ENCODE measurements around the gene FAM13A. TPM values are rescaled to one million over a fixed set of nuclear protein-coding genes. Genes with fewer than 3 reads are reported as not detected.

Gene FAM13A
- total and polyA plus RNA-seq, 2 donors (not counting 3 experiments of a cell fraction or from before 2014, with no cell fraction given), result 3.3 to 10.5 TPM

DNA sequence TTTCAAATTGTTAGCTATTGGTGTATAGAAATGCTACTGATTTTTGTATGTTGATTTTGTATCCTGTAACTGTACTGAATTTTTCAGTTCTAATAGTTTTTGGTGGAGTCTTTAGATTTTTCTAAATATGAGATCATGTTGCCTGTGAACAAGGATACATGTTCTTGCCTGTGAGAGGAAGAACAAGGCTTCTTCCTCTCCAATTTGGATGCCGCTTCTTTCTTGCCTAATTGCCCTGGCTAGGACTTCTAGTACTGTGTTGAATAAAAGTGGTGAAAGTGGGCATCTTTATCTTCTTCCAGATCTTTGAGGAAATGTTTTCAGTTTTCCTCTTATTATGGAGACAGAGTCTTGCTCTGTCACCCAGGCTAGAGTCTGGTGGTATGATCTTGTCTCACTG, 343.2 kb downstream of the FAM13A start:
- Histone ChIP-seq H3K79me2 (ENCODE audit: control insufficient read depth, insufficient read depth, low read length) (no peaks in the 10 kb centered on the region), H3K9me1 (replicated peaks; ENCODE audit: control insufficient read depth, extremely low read depth, insufficient read depth, low read length) (no peaks in the 10 kb centered on the region), H2AFZ (ENCODE audit: low read depth, low read length) (no peak overlapping the region), H3K9me3 (replicated peaks; ENCODE audit: control insufficient read depth, insufficient read depth, low read length) (no peaks in the 10 kb centered on the region), H4K20me1 (replicated peaks; ENCODE audit: control insufficient read depth, extremely low read depth, insufficient read depth, low read length) (no peaks in the 10 kb centered on the region), H3K27ac (ENCODE audit: insufficient read depth, low read depth, low read length) (no peak overlapping the region), H3K36me3 (ENCODE audit: control insufficient read depth in 2 of 2, extremely low read depth in 1 of 2, insufficient read depth in 2 of 2, low read length in 2 of 2) (no peaks in the 10 kb centered on the region), H3K4me2 (ENCODE audit: insufficient read depth, low read length) (no peak overlapping the region), H3K4me3 (replicated peaks in 1 of 3; ENCODE audit: insufficient read depth in 1 of 3, low read depth in 1 of 3, low read length in 3 of 3) (no peak overlapping the region), H3K27me3 (ENCODE audit: control insufficient read depth in 2 of 2, insufficient read depth in 2 of 2, low read length in 2 of 2) (no peaks in the 10 kb centered on the region), H3K9ac (replicated peaks; ENCODE audit: extremely low read depth, insufficient read depth, low read length) (no peak overlapping the region), H3K4me1 (ENCODE audit: control insufficient read depth, extremely low read depth, insufficient read depth, low read length) (no peaks in the 10 kb centered on the region)
- POLR2A ChIA-PET, result no interaction called here
- CTCF ChIA-PET, result interaction anchor here (1.8 to 2.1 kb wide), 2 partner anchors 11 to 310 kb away, joined by 5 read pairs; no protein-coding TSS in a partner anchor
- intact Hi-C loops (cut with micrococcal nuclease) (no loop called here), dilution Hi-C loops (cut with MboI; ENCODE audit: extremely low pct_ligation_motif_present, low sequenced_read_pairs) (no loop called here)
- DNase-seq (ENCODE audit: low read depth, low spot score) (no peak), FAIRE-seq (no peak)
- TF ChIP-seq, protein P1, sequence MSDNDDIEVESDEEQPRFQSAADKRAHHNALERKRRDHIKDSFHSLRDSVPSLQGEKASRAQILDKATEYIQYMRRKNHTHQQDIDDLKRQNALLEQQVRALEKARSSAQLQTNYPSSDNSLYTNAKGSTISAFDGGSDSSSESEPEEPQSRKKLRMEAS (IDR thresholded peaks at IDR 0.05; ENCODE audit: insufficient read depth, insufficient read length), result no peak
- TF ChIP-seq, protein P2, sequence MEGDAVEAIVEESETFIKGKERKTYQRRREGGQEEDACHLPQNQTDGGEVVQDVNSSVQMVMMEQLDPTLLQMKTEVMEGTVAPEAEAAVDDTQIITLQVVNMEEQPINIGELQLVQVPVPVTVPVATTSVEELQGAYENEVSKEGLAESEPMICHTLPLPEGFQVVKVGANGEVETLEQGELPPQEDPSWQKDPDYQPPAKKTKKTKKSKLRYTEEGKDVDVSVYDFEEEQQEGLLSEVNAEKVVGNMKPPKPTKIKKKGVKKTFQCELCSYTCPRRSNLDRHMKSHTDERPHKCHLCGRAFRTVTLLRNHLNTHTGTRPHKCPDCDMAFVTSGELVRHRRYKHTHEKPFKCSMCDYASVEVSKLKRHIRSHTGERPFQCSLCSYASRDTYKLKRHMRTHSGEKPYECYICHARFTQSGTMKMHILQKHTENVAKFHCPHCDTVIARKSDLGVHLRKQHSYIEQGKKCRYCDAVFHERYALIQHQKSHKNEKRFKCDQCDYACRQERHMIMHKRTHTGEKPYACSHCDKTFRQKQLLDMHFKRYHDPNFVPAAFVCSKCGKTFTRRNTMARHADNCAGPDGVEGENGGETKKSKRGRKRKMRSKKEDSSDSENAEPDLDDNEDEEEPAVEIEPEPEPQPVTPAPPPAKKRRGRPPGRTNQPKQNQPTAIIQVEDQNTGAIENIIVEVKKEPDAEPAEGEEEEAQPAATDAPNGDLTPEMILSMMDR (IDR thresholded peaks at IDR 0.05; ENCODE audit: extremely low read depth in 1 of 2, insufficient read depth in 1 of 2, low read depth in 1 of 2, low read length in 2 of 2), result no peak
- TF ChIP-seq EZH2 (IDR thresholded peaks at IDR 0.05; ENCODE audit: borderline replicate concordance, low read depth, low read length, severe bottlenecking) (no peak), JUN (IDR thresholded peaks at IDR 0.05; ENCODE audit: borderline replicate concordance, insufficient read depth, insufficient read length, low read depth) (no peak), FOS (IDR thresholded peaks at IDR 0.05; ENCODE audit: borderline replicate concordance, insufficient read depth, low read length) (no peak), POLR2AphosphoS5 (IDR thresholded peaks at IDR 0.05; ENCODE audit: insufficient read depth, low read depth, low read length) (no peak), GATA2 (IDR thresholded peaks at IDR 0.05; ENCODE audit: insufficient read depth, insufficient read length, low read depth, low read length) (no peak), MYC (IDR thresholded peaks at IDR 0.05; ENCODE audit: low read depth, low read length) (no peak), POLR2A (IDR thresholded peaks at IDR 0.05; ENCODE audit: low read depth, low read length) (no peak)
- no TSS peak for BruUV-seq (replicated peaks)
